H7 (cell line): ENCODE measurements around the gene UBL7. TPM values are rescaled to one million over a fixed set of nuclear protein-coding genes. Genes with fewer than 3 reads are reported as not detected.

Experiments
- DNase-seq: peaks from one replicate; pipeline ENCODE4 v3.0.0; 2012
- H3K27me3 ChIP-seq: 2 replicates; pipeline ENCODE4 v1.6.0; 2011; ENCODE audit warnings: mild to moderate bottlenecking, low read length; ENCODE audit not compliant: control insufficient read depth, insufficient read depth
- H3K36me3 ChIP-seq: replicated peaks from 2 replicates; pipeline ENCODE4 v1.5.1; 2011; ENCODE audit warnings: low read length; ENCODE audit not compliant: control insufficient read depth, insufficient read depth
- H3K4me3 ChIP-seq: 2 replicates; pipeline ENCODE4 v1.5.1; 2011; ENCODE audit warnings: low read depth, mild to moderate bottlenecking, control low read depth, low read length, moderate library complexity; ENCODE audit not compliant: insufficient read depth
- total RNA-seq: library from RNA; depleted of rRNA; stranded (reverse); fragments of >200 nt; shearing (Covaris generic); gene quantifications from 2 replicates; pipeline ENCODE4 v1.2.3, GENCODE V29; 2014

Gene UBL7
- total RNA-seq, 1 experiment from 2014 or later, result 105 TPM

DNA sequence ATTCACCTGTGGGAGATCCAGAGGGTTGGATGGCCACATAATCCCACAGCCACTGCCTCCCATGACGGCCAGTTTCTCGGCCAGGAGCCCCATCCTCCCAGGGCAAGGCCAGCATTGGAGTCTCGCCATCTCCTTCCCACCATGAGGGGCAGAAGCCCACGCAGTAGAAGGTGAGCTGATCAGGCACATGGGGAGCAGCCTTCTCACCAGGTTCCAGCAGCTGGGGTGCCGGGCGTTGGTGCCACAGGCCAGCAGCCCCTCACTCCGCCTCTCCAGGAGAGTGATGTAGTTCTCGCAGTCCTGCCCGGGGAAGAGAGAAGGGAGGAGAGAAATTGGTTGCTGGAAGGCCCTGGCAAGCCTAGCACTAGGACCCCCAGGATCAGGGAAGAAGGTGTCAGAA lies 43.3 kb downstream of the UBL7 start:
- Histone ChIP-seq H3K4me3 (no peak overlapping the region), H3K36me3 (peaks cover 6% of the 10 kb centered on the region), H3K27me3 (no peaks in the 10 kb centered on the region)
- no peak for DNase-seq

DNA sequence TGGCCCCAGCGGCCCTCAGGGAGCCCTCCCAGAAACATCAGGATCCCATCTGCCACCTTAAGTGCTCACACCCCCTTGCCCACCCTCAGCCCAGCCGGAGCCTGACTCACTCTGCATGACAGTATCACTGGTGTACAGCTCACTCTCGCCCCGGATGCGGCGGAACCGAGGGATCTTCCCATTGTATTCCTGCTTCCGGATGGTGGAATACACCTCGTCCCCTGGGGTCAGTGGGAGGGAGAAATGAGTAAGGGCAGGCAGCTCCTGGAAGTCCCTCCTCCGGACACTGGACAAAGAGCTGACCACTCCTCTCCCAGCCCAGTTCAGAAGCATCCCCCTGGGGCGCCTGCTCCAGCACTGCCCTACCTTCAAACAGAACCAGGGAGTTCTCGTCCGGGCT lies 43.7 kb downstream of the UBL7 start:
- no peaks in the 10 kb centered on the region for H3K27me3 ChIP-seq
- H3K36me3 ChIP-seq, result peaks cover 6% of the 10 kb centered on the region
- no peak overlapping the region for H3K4me3 ChIP-seq
- DNase-seq, result no peak

DNA sequence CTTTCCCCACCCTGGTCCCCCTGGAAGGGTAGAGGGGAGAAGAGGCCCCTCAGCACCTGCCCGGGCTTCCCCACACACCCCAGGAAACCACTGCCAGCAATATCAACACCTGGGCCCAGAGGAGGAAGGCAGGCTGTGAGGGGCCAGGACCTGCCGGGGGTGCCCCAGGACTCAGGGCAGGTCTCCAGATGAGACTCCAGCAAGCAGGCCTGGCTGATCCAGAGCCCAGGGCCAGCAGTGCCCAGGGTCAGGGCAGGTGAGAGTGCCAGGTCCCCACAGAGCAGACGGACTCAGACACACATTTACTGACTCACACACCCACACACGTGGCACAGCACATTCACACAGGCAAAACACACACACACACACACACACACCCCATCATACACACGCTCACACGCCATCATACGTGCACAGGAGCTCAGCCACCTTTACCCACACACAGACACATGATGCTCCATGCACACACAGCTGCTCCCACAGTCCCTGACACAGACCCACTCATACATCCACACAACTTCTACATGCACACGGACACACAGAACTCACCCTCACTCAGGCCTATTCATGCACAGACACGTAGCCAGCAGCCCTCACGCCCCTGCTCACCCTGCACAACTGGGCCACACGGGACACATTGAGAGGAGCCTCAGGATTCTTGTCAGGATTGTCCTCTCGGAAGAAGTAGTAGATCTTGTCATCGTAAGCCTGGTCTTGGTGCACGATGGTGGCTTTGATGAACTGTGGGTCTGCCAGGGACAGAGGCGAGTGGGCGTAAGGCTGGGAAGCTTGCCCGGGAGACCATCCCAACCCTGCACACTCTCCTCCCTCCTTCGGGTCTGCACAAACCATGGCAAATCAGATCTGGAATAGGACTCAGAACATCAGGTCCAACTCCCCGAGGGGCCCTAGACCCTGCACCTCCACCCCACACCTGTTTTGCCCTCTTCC lies 44.7 kb downstream of the UBL7 start:
- no peaks in the 10 kb centered on the region for H3K27me3 ChIP-seq
- H3K36me3 ChIP-seq, result peaks cover 6% of the 10 kb centered on the region
- DNase-seq, result no peak
- H3K4me3 ChIP-seq, result no peak overlapping the region

DNA sequence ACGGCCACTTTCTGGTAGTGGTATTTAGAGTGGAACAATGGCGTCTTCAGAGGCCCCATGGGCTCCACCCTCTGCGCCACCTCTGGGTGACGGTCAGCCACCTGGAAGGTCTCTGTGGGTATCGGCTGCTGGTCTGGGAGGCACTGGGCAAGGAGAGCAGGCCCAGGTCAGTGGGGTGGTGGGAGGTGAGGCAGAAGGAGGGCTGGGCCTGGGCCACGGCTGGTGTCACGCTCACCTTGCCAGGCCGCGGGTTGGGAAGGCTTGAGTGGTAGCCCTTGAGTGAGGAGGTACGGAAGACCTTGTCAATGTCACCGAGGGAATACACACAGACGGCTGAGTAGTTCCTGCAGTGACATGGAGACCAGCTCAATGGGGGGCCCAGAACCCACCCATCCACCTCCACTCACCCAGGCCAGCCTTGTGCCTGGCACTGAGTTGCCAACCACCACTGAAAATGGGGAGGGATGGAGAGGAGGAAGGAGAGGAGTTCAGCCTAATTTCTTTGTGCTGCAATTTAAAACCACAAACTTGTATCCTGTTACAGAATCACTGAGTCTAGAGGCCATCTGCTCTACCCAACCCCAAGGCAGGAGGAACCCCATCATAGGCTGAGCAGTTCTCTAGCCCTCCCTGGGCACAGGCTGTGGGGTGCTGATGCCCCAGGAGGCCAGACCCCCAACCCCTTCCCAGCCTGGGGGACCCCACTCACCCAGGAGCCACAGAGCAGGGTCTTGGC lies 46.2 kb downstream of the UBL7 start:
- Histone ChIP-seq H3K36me3 (peaks cover 6% of the 10 kb centered on the region), H3K27me3 (no peaks in the 10 kb centered on the region), H3K4me3 (no peak overlapping the region)
- DNase-seq, result no peak

DNA sequence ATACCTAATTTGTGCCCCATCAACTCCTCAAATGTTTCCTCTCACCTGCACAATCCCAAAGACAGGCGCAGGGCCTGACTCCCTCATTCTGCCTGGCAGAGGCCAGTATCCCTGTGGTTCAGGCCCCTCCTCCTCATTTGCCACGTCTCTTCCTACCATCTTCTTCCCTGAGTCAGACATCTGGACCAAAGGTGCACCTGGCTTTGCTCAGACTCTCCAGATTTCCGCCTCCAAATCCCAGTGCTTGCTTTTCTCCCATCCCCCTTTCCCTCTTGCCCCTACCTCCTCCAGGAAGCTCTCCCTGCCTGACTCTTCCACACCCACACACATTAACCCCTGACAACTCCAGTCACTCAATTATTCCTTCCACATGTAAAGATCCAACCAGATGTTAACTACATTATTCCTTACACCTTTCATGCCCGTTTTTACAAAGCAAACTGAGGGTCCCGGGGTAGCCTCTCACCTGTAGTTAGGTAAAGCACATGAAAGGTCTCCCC lies 46.8 kb downstream of the UBL7 start:
- peaks cover 6% of the 10 kb centered on the region for H3K36me3 ChIP-seq
- H3K27me3 ChIP-seq, result no peaks in the 10 kb centered on the region
- DNase-seq, result no peak
- no peak overlapping the region for H3K4me3 ChIP-seq

DNA sequence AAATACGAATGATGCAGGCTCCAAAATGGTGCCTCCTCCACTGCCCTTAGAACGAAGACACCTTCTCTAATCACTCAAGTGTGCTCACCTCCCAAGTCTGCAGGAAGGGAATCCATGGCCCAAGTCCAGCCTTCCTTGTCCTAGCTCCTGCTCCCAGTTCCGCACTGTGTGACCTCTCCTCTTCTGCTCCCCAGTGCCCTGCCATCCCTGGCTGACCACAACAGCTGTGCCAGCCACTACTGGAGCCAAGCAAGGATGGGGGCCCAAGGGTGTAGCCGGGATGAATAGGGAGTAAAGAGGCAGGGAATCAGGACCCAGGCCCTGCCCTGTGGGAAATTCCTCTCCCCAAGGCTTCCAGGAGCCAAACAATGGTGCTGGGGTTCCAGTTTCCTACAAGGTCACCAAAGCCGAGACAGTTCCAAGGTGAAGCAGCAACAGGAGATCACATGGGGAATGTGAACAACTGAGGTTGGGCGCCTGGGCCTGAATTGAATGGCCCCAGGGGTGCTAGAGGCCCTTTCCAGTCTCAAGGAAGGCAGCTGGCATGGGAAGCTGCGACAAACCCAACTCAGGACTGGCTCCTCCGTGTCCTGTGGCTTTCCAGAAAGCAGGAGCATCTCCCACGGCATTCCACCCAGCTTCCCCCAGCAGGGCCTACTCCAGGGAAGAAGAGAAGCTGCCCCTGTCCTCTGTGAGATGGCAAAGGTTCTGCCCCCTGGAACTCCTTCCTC lies 47.4 kb downstream of the UBL7 start:
- H3K4me3 ChIP-seq, result no peak overlapping the region
- peaks cover 6% of the 10 kb centered on the region for H3K36me3 ChIP-seq

DNA sequence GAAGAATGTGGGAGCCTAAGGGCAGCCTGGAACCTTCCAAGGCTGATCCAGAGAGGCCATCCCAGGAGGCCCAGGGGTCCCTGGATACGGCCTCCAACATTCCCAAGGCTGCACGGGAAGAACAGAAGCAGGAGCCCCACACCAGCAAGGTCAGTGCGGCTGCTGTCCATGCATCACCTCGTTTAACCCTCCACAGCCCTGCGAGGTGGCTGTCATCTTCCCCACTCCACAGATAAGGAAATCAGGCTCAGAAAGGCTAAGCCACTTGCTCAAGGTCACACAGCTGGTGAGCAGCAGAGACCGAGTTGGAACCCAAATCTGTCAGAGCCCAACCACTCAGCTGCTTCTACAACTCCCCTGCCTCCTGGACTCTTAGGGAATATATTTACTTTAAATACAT lies 48.8 kb downstream of the UBL7 start:
- H3K4me3 ChIP-seq, result no peak overlapping the region
- no peaks in the 10 kb centered on the region for H3K27me3 ChIP-seq
- no peak for DNase-seq
- peaks cover 6% of the 10 kb centered on the region for H3K36me3 ChIP-seq

More for the DNA sequence above, 47.4 kb downstream of the UBL7 start:
- DNase-seq, result no peak
- no peaks in the 10 kb centered on the region for H3K27me3 ChIP-seq

DNA sequence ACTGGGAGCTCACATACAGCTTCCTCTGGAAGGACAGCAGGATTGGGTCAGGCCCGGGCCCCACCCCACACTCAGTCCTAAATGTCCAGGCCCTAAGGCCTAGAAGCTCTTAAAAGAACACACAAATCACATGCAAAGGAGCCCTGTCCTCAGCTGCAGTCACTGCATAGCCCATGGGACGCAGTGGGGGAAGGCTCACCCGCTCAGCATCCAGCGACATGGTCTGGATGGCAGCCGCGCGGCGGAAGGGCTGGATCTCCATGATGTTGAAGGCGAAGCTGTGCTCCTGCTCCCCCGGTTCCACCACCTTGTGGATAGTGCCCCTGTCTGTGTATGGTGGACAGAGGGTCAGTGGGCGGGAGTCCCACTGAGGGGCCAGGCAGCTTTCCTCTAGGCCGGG lies 49.3 kb downstream of the UBL7 start:
- peaks cover 6% of the 10 kb centered on the region for H3K36me3 ChIP-seq

DNA sequence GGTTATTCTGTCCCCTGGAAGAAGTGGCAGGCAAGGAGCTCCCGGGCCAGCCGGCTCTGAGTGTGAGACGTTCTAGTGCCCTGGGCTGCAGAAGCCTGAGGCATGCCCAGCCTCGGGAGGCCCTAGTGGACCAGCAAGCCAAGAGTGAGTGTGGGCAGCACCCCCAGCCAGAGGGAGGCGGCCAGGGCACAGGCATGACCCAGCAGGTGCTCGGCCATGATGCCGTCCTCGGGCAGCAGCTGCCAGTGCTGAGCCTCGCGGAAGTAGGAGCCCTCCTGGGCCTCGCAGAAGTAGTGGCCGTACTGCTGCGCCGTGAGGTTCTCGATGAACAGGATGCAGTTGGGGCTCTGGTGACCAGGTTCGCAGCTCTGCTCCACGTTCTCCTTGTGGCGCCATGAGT lies 50.5 kb downstream of the UBL7 start:
- DNase-seq, result no peak
- H3K27me3 ChIP-seq, result no peaks in the 10 kb centered on the region

More for the DNA sequence above, 49.3 kb downstream of the UBL7 start:
- DNase-seq, result no peak
- Histone ChIP-seq H3K4me3 (no peak overlapping the region), H3K27me3 (no peaks in the 10 kb centered on the region)

DNA sequence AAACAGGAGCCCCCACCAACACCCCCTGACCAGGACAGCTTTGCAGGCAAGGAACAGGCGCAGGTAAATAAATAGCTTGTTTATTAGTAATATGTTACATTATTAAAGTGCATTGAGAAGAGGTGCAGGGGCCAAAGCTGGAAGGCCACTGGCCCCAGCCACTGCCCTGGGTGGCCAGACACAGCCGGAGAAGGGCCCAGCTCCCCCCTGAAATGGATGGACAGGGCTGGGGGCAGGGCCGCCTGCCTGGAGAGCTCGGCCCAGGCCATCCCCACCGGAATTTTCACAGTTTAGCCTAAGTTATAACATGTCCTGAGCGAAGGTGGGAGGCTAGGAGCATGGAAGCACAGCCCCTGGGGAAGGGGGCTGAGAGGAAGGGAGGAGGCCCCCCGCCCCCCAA lies 51.7 kb downstream of the UBL7 start:
- no peaks in the 10 kb centered on the region for H3K27me3 ChIP-seq
- no peak for DNase-seq

More for the DNA sequence above, 50.5 kb downstream of the UBL7 start:
- Histone ChIP-seq H3K4me3 (no peak overlapping the region), H3K36me3 (peaks cover 3% of the 10 kb centered on the region)

DNA sequence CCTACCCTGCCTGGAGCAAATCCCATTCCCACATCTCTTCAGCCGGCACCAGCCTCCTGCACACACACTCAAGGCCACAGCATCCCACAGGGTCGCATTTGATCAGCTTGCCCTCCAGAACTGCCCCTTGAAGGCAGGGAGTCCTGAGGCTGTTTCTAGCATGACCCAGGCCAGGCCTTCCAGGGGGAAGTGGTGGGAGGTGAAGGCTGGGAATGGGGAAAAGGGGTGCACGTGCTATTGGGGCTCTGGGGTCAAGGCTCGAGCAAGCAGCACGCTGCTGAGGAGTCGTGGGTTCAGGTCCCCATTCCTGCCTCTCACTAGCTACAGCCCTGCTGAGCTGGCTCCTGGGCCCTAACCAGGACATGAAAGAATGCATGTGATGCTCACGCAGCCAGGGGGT lies 52.1 kb downstream of the UBL7 start:
- Histone ChIP-seq H3K36me3 (no peaks in the 10 kb centered on the region; the same call in 1 of the 2 replicates), H3K27me3 (no peaks in the 10 kb centered on the region), H3K4me3 (no peak overlapping the region)
- no peak for DNase-seq

More for the DNA sequence above, 51.7 kb downstream of the UBL7 start:
- Histone ChIP-seq H3K4me3 (no peak overlapping the region), H3K36me3 (no peaks in the 10 kb centered on the region; the same call in 1 of the 2 replicates)

DNA sequence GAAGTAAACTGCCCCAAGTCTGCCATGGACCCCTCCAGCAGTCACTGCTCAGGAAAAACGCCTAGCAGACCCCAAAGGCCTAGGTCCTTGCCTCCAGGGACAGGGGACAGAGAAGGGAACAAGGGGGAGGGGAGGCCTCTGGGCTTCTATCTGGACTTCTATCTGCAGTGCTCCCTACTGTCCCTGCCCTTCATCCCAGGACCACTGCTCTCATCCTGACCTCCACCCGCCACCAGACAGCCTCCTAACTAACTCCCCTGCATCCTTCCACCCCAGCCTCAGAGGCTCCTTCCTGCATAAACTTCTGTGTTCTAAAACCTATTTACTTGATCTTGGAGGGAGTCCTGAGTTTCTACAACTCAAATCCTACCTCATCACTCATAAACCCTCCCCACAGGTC lies 52.6 kb downstream of the UBL7 start:
- Histone ChIP-seq H3K27me3 (no peaks in the 10 kb centered on the region), H3K36me3 (no peaks in the 10 kb centered on the region; the same call in 1 of the 2 replicates), H3K4me3 (no peak overlapping the region)
- no peak for DNase-seq

DNA sequence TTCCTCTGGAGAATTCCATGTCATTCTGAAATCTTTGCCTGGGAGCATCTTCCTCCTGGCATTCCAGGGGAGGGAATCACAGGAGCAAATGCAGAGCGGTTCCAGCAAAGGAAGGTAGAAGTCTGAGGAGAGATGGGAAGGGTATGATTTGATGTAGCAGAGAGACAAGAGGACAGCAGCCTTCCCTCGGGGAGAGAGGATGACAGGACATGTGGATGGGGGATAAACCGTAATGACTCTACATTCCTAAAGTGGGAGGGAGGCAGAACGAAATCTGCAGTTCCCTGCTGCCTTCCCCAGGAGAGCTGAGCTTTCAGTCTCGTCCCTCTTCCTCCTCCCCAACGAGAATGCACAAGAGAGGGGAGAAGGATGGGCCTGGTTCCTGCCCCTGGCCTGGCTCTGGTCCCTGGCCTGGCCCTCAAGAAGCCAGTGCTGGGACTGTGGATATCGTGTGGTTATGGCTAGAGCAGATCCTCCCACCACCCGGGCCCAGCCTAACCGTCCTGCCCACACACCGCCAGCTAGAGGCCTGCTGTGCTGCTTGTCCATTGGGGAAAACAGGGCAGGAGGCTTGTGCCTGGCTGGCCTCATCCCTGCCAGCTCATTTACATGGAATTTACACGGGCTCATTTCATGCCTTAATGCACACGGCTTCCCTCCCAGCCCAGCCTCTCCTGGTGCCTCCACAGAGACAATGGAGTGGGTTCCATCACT lies 53.8 kb downstream of the UBL7 start:
- Histone ChIP-seq H3K36me3 (no peaks in the 10 kb centered on the region; the same call in 1 of the 2 replicates), H3K27me3 (no peaks in the 10 kb centered on the region), H3K4me3 (no peak overlapping the region)
- peak; percentile 84 for DNase-seq

DNA sequence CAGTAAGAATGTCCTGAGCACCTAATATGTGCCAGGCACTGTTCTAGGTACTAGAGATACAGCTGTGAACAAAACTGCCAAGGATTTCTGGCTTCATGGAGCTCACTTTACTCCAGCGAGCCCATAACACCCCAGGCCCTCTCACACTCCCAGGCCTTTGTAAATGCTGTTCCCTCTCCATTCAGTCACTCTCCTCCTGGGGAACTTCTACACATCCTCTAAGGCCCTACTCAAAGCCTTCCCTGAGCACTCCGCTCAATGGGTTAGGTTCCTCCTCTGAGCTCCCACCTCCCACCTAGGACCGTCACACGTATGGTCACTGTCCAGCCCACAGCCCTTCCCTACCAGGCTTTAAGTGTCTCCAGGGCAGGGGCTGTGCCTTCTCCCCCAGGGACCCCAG lies 54.4 kb downstream of the UBL7 start:
- no peaks in the 10 kb centered on the region for H3K27me3 ChIP-seq
- no peaks in the 10 kb centered on the region; the same call in 1 of the 2 replicates for H3K36me3 ChIP-seq
- DNase-seq, result no peak
- H3K4me3 ChIP-seq, result no peak overlapping the region
